ACC112 (cell line): ENCODE measurements around the gene AATK.

Source experiments
- H2AFZ ChIP-seq: fragments of 200-600 bp; sonication (generic); one replicate; pipeline ENCODE4 v1.6.0; 2017; ENCODE audit warnings: antibody characterized with exemption, low read length; ENCODE audit not compliant: unreplicated experiment
- H3K27ac ChIP-seq: fragments of 200-600 bp; sonication (generic); 2 replicates; pipeline ENCODE4 v1.5.1; 2014; ENCODE audit warnings: low read depth, mild to moderate bottlenecking, antibody characterized with exemption, low read length, moderate library complexity
- H3K27me3 ChIP-seq: fragments of 200-600 bp; sonication (generic); 2 replicates; pipeline ENCODE4 v1.6.1; 2014; ENCODE audit warnings: mild to moderate bottlenecking, antibody characterized with exemption, low read length, moderate library complexity, mixed read lengths; ENCODE audit not compliant: insufficient read depth
- H3K36me3 ChIP-seq: fragments of 200-600 bp; sonication (generic); 2 replicates; pipeline ENCODE4 v1.6.1; 2016; ENCODE audit warnings: mild to moderate bottlenecking, antibody characterized with exemption, low read length, moderate library complexity, mixed read lengths; ENCODE audit not compliant: insufficient read depth
- H3K4me1 ChIP-seq: fragments of 200-600 bp; sonication (generic); one replicate; pipeline ENCODE4 v1.6.1; 2016; ENCODE audit warnings: low read length, mixed read lengths; ENCODE audit not compliant: insufficient read depth, unreplicated experiment, control insufficient read depth
- H3K4me3 ChIP-seq: fragments of 200-600 bp; sonication (generic); 2 replicates; pipeline ENCODE4 v1.5.1; 2014; ENCODE audit warnings: mild to moderate bottlenecking, low read depth, low read length
- H3K79me2 ChIP-seq: fragments of 200-600 bp; sonication (generic); one replicate; pipeline ENCODE4 v1.6.0; 2016; ENCODE audit warnings: low read length; ENCODE audit not compliant: control insufficient read depth, unreplicated experiment, insufficient read depth

The AATK gene

GRCh38 chr17:81125573-81126081 lies 40.4 kb downstream of the AATK start:
- H2AFZ ChIP-seq = no peak overlapping the region
- peaks cover 24% of the 10 kb centered on the region for H3K27me3 ChIP-seq
- H3K36me3 ChIP-seq = no peaks in the 10 kb centered on the region
- no peak overlapping the region for H3K4me3 ChIP-seq
- H3K27ac ChIP-seq = no peak overlapping the region
- H3K79me2 ChIP-seq = no peaks in the 10 kb centered on the region
- no peaks in the 10 kb centered on the region for H3K4me1 ChIP-seq

DNA sequence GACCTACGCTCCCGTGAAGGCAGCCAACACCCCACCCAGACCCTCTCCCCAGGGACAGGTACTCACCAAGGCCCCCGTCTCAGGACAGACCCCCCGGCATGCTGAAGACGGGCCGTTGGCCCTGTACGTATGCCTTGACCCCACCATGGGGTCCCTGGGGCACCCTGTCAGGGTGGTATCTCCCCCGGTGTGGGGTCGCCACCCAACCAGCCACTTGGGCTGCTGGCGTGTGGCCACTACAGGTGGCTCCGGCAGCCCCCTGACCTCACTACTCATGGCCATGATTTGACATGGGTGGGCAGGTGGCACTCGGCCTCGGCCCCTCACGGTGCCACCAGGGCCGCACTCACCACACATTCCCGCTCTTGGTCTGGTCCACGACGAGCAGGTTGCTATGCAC lies 41.6 kb downstream of the AATK start:
- H3K79me2 ChIP-seq = no peaks in the 10 kb centered on the region
- H3K27ac ChIP-seq = no peak overlapping the region
- no peaks in the 10 kb centered on the region for H3K4me1 ChIP-seq
- H3K36me3 ChIP-seq = no peaks in the 10 kb centered on the region
- no peak overlapping the region for H3K4me3 ChIP-seq
- H2AFZ ChIP-seq = no peak overlapping the region
- peaks cover 24% of the 10 kb centered on the region for H3K27me3 ChIP-seq

- Histone ChIP-seq H3K79me2 (no peaks in the 10 kb centered on the region), H3K27me3 (peaks cover 24% of the 10 kb centered on the region), H3K36me3 (no peaks in the 10 kb centered on the region), H3K27ac (no peak overlapping the region), H3K4me3 (no peak overlapping the region), H3K4me1 (peaks cover 5% of the 10 kb centered on the region), H2AFZ (no peak overlapping the region)
These were observed 42.7 kb downstream of the AATK start for GRCh38 chr17:81123052-81124048.

GRCh38 chr17:81121841-81122733 lies 43.9 kb downstream of the AATK start:
- Histone ChIP-seq H3K79me2 (no peaks in the 10 kb centered on the region), H3K4me1 (peaks cover 6% of the 10 kb centered on the region), H2AFZ (no peak overlapping the region), H3K27me3 (peaks cover 24% of the 10 kb centered on the region), H3K4me3 (no peak overlapping the region), H3K27ac (no peak overlapping the region), H3K36me3 (no peaks in the 10 kb centered on the region)

- no peak overlapping the region for H3K4me3 ChIP-seq
- no peaks in the 10 kb centered on the region for H3K79me2 ChIP-seq
- no peak overlapping the region for H3K27ac ChIP-seq
- no peaks in the 10 kb centered on the region for H3K36me3 ChIP-seq
- peaks cover 24% of the 10 kb centered on the region for H3K27me3 ChIP-seq
- H3K4me1 ChIP-seq = peaks cover 6% of the 10 kb centered on the region
- no peak overlapping the region for H2AFZ ChIP-seq
These were observed 45.1 kb downstream of the AATK start for GRCh38 chr17:81120695-81121621.

GRCh38 chr17:81120149-81120484 lies 45.9 kb downstream of the AATK start:
- Histone ChIP-seq H3K36me3 (no peaks in the 10 kb centered on the region), H3K4me3 (no peak overlapping the region), H3K27me3 (peaks cover 24% of the 10 kb centered on the region), H3K4me1 (peaks cover 6% of the 10 kb centered on the region), H3K79me2 (no peaks in the 10 kb centered on the region), H2AFZ (no peak overlapping the region), H3K27ac (no peak overlapping the region)

- Histone ChIP-seq H3K27me3 (peaks cover 24% of the 10 kb centered on the region), H3K36me3 (no peaks in the 10 kb centered on the region), H3K4me1 (peaks cover 6% of the 10 kb centered on the region), H3K4me3 (peak overlapping the region; percentile 83), H3K79me2 (no peaks in the 10 kb centered on the region), H2AFZ (peak overlapping the region; percentile 62), H3K27ac (no peak overlapping the region; the same call in 1 of the 2 replicates)
These were observed 46.5 kb downstream of the AATK start for GRCh38 chr17:81119223-81120148.

DNA sequence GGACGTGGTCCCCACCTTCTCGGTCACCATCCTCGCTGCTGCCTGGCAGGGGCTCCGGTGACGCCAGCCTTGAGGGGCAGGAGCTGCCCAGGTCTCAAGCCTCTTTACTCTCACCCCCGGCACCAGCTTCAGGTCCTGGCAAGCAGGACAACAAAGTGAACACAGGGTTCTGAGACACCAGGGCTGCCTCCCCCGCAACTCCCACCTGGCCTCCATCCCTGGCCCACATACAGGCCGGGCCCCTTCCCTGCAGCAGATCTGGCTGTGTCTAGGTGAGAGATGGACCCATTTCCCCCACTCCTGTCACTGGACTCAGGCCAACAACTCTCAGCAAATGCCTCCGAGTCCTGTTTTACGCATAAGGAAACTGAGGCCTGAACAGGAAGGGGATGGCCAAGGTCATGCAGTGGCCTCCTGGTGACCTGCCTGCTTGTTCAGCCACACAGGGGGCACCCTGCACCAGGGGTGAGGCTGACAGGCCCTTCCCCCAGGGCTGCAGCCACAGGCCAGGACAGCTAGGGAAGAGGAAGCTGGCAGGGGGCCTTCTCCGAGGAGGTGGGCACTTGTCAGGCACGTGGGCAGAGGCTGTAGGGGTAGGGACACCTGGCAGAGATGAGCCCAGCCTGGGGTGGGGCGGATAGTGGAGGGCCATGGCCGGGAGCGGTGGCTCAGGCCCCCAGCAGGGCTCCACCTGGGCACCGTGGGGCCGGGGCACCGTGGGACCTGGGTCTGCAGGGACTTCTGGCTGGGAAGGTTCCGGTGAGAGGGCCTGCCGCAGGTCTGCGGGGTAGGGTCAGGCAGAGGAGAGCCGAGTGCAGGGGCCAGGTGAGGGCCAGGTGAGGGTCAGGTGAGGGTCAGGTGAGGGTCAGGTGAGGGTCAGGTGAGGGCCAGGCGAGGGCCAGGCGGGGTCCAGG lies 47.5 kb downstream of the AATK start:
- no peaks in the 10 kb centered on the region for H3K36me3 ChIP-seq
- peak overlapping the region; percentile 83 for H3K4me3 ChIP-seq
- H3K4me1 ChIP-seq = peaks cover 6% of the 10 kb centered on the region
- H2AFZ ChIP-seq = no peak overlapping the region
- H3K27me3 ChIP-seq = peaks cover 24% of the 10 kb centered on the region
- H3K79me2 ChIP-seq = no peaks in the 10 kb centered on the region
- no peak overlapping the region for H3K27ac ChIP-seq
